Subcutaneous adipose tissue (tissue), 4 donors: Measurements from ENCODE around the gene RNF213. TPM values are rescaled to one million over a fixed set of nuclear protein-coding genes. Genes with fewer than 3 reads are reported as not detected.

Experiments used
- total RNA-seq, 4 donors: library from RNA; depleted of rRNA; stranded (reverse); fragments of >200 nt; gene quantifications; one replicate each; pipeline ENCODE4 v1.1.0, GENCODE V29; 2016
- TF ChIP-seq, protein P1 (sequence below): fragments of 450-650 bp; IDR thresholded peaks from one replicate; pipeline ENCODE4 v1.5.1; 2016; ENCODE audit warnings: low read depth, mild to moderate bottlenecking, control low read depth, antibody characterized with exemption, moderate library complexity

Gene RNF213
- total RNA-seq, 4 donors from 2014 or later: 114 to 167 (median 144) TPM

DNA sequence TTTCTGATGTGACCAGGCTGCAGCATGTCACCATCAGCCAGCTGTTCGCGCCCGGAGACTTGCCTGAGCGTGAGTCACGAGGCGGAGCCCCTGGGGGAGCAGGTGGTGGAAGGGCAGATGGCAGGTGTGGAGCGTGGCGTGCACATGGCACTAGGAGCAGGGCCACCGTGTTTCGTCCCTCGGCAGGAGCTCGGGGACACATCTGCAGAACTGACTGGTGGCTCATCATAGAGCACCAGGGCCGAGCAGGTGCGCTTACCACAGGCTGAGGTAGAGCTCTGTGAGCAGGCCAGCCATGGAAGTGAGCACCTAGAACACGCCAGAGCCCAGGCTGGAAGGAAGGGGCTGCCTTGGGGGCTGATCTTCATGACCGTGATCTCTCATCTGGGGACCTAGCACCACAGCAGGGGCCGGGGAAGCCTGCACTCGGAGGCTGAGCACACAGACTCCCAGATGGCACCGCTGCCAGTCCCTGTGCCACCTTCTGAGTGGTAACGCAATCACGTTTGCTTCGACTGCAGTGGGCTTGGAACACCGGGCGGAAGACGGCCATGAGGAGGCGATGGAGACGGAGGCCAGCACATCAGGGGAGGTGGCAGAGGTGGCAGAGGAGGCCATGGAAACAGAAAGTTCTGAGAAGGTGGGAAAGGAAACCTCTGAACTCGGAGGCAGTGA lies 92.5 kb downstream of the RNF213 start:
- TF ChIP-seq, protein P1, sequence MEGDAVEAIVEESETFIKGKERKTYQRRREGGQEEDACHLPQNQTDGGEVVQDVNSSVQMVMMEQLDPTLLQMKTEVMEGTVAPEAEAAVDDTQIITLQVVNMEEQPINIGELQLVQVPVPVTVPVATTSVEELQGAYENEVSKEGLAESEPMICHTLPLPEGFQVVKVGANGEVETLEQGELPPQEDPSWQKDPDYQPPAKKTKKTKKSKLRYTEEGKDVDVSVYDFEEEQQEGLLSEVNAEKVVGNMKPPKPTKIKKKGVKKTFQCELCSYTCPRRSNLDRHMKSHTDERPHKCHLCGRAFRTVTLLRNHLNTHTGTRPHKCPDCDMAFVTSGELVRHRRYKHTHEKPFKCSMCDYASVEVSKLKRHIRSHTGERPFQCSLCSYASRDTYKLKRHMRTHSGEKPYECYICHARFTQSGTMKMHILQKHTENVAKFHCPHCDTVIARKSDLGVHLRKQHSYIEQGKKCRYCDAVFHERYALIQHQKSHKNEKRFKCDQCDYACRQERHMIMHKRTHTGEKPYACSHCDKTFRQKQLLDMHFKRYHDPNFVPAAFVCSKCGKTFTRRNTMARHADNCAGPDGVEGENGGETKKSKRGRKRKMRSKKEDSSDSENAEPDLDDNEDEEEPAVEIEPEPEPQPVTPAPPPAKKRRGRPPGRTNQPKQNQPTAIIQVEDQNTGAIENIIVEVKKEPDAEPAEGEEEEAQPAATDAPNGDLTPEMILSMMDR: no peak

- TF ChIP-seq, protein P1: no peak
These were observed 93.1 kb downstream of the RNF213 start for GRCh38 chr17:80353718-80354275.

GRCh38 chr17:80354336-80354735 lies 93.7 kb downstream of the RNF213 start:
- TF ChIP-seq, protein P1: no peak

DNA sequence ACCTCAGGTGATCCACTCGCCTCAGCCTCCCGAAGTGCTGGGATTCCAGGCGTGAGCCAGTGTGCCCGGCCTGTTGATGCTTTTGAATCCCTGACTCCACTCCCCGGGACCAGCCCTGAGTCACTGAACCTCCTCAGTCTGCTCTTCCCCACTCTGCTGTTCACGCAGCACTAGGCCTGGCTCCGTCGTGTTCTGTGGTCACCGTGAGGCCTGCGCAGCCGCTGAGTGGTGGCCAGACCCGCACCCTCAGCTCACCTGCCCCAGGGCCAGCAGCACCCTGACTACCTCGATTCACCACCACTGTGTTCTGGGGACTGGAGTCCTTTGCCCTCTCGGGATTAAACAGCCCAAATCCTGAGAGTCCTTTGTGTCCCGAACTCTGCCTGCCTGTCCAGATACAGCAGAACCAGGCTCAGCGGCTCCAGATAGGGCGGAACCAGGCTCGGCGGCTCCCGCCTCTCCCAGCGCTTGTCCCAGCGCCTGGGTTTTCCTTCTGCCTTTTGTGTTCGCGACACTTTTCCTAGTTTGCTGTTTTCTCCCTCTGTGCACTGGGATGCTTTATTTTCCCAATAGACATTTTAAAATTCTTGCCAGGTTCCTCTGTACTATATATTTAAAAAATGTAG lies 95.7 kb downstream of the RNF213 start:
- TF ChIP-seq, protein P1: no peak

DNA sequence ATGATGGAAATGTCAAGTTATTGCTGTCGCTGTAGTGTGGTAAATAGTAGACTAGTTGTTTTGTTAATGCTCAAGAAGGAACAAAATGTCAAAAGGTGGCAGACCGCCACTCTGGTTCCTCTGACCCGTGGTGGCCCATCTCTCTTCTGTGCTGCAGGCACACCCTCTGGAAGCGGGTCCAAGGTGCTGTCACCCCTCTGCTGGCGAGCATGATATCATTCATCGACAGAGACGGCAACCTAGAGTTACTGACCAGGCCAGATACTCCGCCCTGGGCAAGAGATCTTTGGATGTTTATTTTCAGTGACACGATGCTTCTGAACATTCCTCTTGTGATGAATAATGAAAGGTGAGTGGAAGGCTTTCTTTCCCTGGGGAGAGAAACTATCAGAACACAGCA lies 97.5 kb downstream of the RNF213 start:
- TF ChIP-seq, protein P1: no peak

DNA sequence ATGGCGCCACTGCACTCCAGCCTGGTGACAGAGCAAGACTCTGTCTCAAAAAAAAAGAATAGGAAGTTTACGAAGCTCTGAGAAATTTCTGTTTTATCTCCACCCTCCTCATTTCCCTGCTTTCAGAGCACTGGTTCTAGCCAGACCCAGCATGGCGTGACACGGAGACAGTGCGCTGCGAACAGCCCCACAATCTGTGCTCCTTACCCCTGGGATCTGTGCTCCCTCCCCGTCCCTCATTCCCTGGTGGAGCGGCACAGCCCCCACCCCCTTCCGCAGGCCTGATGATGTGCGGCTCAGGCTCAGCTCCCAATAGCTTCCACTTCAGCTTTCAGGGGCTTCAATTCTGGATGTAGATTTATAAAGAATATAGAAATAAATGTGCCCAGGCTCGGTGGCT lies 98.2 kb downstream of the RNF213 start:
- TF ChIP-seq, protein P1: no peak

DNA sequence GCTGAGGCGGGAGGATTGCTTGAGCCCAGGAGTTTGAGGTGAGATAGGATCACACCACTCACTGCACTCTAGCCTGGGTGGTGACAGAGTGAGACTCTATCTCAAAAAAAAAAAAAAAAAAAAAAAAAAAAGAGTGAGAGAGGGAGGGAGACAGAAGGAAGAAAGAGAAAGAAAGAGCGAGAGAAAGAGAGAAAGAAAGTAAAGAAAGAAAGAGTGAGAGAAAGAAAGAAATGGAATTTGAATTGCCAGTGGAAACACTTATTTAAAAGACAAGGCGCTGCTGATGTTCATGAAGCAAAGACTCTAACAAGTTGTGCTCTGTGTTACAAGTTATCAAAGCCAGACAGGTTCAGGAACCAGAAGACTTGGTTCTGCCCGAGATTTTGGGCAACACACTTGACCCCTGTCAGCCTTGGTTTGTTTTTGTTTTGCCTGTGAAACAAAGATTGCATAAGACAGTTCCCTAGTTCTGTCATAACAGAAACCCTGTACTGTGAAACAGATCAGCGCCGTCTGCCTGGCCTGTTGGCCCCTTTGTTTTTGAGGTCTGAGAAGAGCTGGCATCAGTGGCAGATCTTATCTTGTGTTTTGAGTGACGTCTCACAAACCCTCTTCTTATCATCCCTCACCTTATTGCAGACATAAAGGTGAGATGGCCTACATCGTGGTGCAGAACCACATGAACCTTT lies 98.9 kb downstream of the RNF213 start:
- TF ChIP-seq, protein P1: no peak
